Hindlimb muscle (tissue), 1 donor: ENCODE measurements around the gene NDUFAF7. TPM values are rescaled to one million over a fixed set of nuclear protein-coding genes. Genes with fewer than 3 reads are reported as not detected.
"Not testable (repeated sequence)": the region's sequence is repeated elsewhere in the genome, so short reads cannot be mapped to it uniquely, and the experiment has no call there.

Source experiments
- DNase-seq: peaks from one replicate; pipeline ENCODE4 v3.0.0-alpha.2; 2013
- polyA plus RNA-seq: library from polyadenylated mRNA; unstranded; fragments of 120-200 nt; gene quantifications from one replicate; pipeline ENCODE4 v1.2.1, GENCODE V29; 2013; ENCODE audit not compliant: insufficient read length

NDUFAF7 gene
- polyA plus RNA-seq, 1 donor, result 18.4 TPM

GRCh38 chr2:37219046-37219445 lies 12.4 kb upstream of the NDUFAF7 start:
- no peak for DNase-seq

- no peak for DNase-seq
Measured at GRCh38 chr2:37223131-37223530, 8.3 kb upstream of the NDUFAF7 start.

GRCh38 chr2:37224063-37224462 lies 7.4 kb upstream of the NDUFAF7 start:
- DNase-seq, result no peak

GRCh38 chr2:37225129-37225528 lies 6.3 kb upstream of the NDUFAF7 start:
- DNase-seq, result not testable (repeated sequence)

- no peak for DNase-seq
Measured at GRCh38 chr2:37226863-37227262, 4.6 kb upstream of the NDUFAF7 start.

GRCh38 chr2:37228788-37229187 lies 2.7 kb upstream of the NDUFAF7 start:
- DNase-seq, result no peak

GRCh38 chr2:37230581-37230980 lies 877 bp upstream of the NDUFAF7 start:
- peak; percentile 11 for DNase-seq

GRCh38 chr2:37232131-37232933 lies 874 bp downstream of the NDUFAF7 start:
- DNase-seq, result peak; percentile 13

GRCh38 chr2:37243435-37243834 lies 12.0 kb downstream of the NDUFAF7 start:
- DNase-seq, result no peak

- DNase-seq, result no peak
Measured at GRCh38 chr2:37244017-37244416, 12.6 kb downstream of the NDUFAF7 start.

- no peak for DNase-seq
Measured at GRCh38 chr2:37244755-37245154, 13.3 kb downstream of the NDUFAF7 start.

- DNase-seq, result no peak
Measured at GRCh38 chr2:37246205-37246604, 14.7 kb downstream of the NDUFAF7 start.

GRCh38 chr2:37250869-37251740 lies 19.6 kb downstream of the NDUFAF7 start:
- DNase-seq, result no peak

GRCh38 chr2:37262522-37262921 lies 31.1 kb downstream of the NDUFAF7 start:
- DNase-seq, result no peak

GRCh38 chr2:37263839-37264238 lies 32.4 kb downstream of the NDUFAF7 start:
- no peak for DNase-seq

GRCh38 chr2:37267685-37268084 lies 36.2 kb downstream of the NDUFAF7 start:
- DNase-seq, result no peak

- no peak for DNase-seq
Measured at GRCh38 chr2:37268111-37268510, 36.7 kb downstream of the NDUFAF7 start.

- DNase-seq, result no peak
Measured at GRCh38 chr2:37271376-37272067, 40.1 kb downstream of the NDUFAF7 start.

- DNase-seq, result no peak
Measured at GRCh38 chr2:37274359-37274965, 43.0 kb downstream of the NDUFAF7 start.

GRCh38 chr2:37276291-37276690 lies 44.8 kb downstream of the NDUFAF7 start:
- DNase-seq, result no peak

- DNase-seq, result no peak
Measured at GRCh38 chr2:37281916-37282315, 50.5 kb downstream of the NDUFAF7 start.

- DNase-seq, result no peak
Measured at GRCh38 chr2:37282746-37283145, 51.3 kb downstream of the NDUFAF7 start.

GRCh38 chr2:37283207-37283606 lies 51.7 kb downstream of the NDUFAF7 start:
- DNase-seq, result no peak
